Body of pancreas (tissue), 4 donors: ENCODE measurements around the gene EEF2. TPM values are rescaled to one million over a fixed set of nuclear protein-coding genes. Genes with fewer than 3 reads are reported as not detected.
A peak's percentile ranks its signal among the peaks of the same experiment; 100 is the strongest.

ENCODE experiments used
- ATAC-seq: fragments of 150-250 bp; one replicate; pipeline ENCODE4 v1.9.1; 2016
- DNase-seq, 4 donors: peaks; one replicate each; pipeline ENCODE4 v3.0.0-alpha.2; 2019
- H3K27ac ChIP-seq, 4 donors: fragments of 200-600 bp; sonication (generic); 1 replicate in 3 of 4; 2 replicates in 1 of 4; pipeline versions ENCODE4 v1.5.1 to v1.6.1; 2016 to 2019; ENCODE audit warnings: mild to moderate bottlenecking in 1 of 4, mixed read lengths in 1 of 4, moderate library complexity in 1 of 4
- H3K27me3 ChIP-seq, 2 donors: fragments of 200-600 bp; sonication (generic); one replicate each; pipeline ENCODE4 v1.6.0; 2016; ENCODE audit warnings: mild to moderate bottlenecking in 1 of 2
- H3K36me3 ChIP-seq, 2 donors: fragments of 200-600 bp; sonication (generic); replicated peaks in 1 of 2; 2 replicates each; pipeline ENCODE4 v1.5.1; 2016; ENCODE audit warnings: low read depth in 2 of 2; ENCODE audit not compliant: insufficient read depth in 1 of 2
- H3K4me1 ChIP-seq: fragments of 200-600 bp; sonication (generic); one replicate; pipeline ENCODE4 v1.6.0; 2016
- H3K4me3 ChIP-seq, 2 donors: fragments of 200-600 bp; sonication (generic); 1 replicate in 1 of 2; 2 replicates in 1 of 2; pipeline ENCODE4 v1.5.1; 2016 to 2019
- H3K9me3 ChIP-seq, 3 donors: fragments of 200-600 bp; sonication (generic); 1 replicate in 2 of 3; 2 replicates in 1 of 3; pipeline ENCODE4 v1.5.1; 2016
- POLR2A ChIP-seq, 3 donors: fragments of 450-650 bp; IDR thresholded peaks; one replicate each; pipeline ENCODE4 v1.6.1; 2016; ENCODE audit warnings: antibody characterized with exemption in 3 of 3, mild to moderate bottlenecking in 2 of 3
- WGBS, 2 donors: methylation state at CpG; one replicate each; pipeline ENCODE4 v1.1.5; 2017; 5-methylcytosine and 5-hydroxymethylcytosine counted together
- intact Hi-C: fragments of 100-400 bp; cut with DNase I; formaldehyde crosslinking; loops from one replicate; pipeline ENCODE4 v1.15.1; 2023
- total RNA-seq, 2 donors: library from RNA; depleted of rRNA; stranded (reverse); fragments of >200 nt; gene quantifications; one replicate each; pipeline ENCODE4 v1.1.0, GENCODE V29; 2016
- TF ChIP-seq, protein P1 (sequence below), 7 experiments: fragments of 450-650 bp in 4 of 7; fragments of 200-600 bp in 3 of 7; sonication (generic) in 3 of 7; IDR thresholded peaks; one replicate each; pipeline ENCODE4 v1.5.1; 2016 to 2019; ENCODE audit warnings: antibody characterized with exemption in 7 of 7

The EEF2 gene
- total RNA-seq, 2 donors from 2014 or later: 1,656 to 1,704 TPM

- no peak for ATAC-seq
- no peak overlapping the region for H3K27ac ChIP-seq
Observed at GRCh38 chr19:3975637-3976087, 9.6 kb downstream of the EEF2 start.

GRCh38 chr19:3975144-3975543, 10.1 kb downstream of the EEF2 start:
- Histone ChIP-seq H3K27me3 (no peaks in the 10 kb centered on the region), H3K4me1 (peaks cover 11% of the 10 kb centered on the region), H3K4me3 (no peak overlapping the region), H3K9me3 (no peaks in the 10 kb centered on the region), H3K36me3 (peaks cover 21 to 38% of the 10 kb centered on the region in 2 donors), H3K27ac (no peak overlapping the region)
- no peak for DNase-seq
- no peak for ATAC-seq
- 85 to 86% methylated on average over 8 of the region's 8 CpGs for WGBS, 2 donors
- intact Hi-C loops: no loop called here
- TF ChIP-seq, protein P1, sequence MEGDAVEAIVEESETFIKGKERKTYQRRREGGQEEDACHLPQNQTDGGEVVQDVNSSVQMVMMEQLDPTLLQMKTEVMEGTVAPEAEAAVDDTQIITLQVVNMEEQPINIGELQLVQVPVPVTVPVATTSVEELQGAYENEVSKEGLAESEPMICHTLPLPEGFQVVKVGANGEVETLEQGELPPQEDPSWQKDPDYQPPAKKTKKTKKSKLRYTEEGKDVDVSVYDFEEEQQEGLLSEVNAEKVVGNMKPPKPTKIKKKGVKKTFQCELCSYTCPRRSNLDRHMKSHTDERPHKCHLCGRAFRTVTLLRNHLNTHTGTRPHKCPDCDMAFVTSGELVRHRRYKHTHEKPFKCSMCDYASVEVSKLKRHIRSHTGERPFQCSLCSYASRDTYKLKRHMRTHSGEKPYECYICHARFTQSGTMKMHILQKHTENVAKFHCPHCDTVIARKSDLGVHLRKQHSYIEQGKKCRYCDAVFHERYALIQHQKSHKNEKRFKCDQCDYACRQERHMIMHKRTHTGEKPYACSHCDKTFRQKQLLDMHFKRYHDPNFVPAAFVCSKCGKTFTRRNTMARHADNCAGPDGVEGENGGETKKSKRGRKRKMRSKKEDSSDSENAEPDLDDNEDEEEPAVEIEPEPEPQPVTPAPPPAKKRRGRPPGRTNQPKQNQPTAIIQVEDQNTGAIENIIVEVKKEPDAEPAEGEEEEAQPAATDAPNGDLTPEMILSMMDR (IDR thresholded peaks at IDR 0.05): no peak
- no peak for TF ChIP-seq POLR2A (IDR thresholded peaks at IDR 0.05)

More at GRCh38 chr19:3975637-3976087, 9.6 kb downstream of the EEF2 start:
- H3K36me3 ChIP-seq: peaks cover 26 to 43% of the 10 kb centered on the region in 2 donors
- 84 to 86% methylated on average over 12 to 14 of the region's 14 CpGs for WGBS, 2 donors
- no peak for TF ChIP-seq POLR2A (IDR thresholded peaks at IDR 0.05)
- TF ChIP-seq, protein P1 (IDR thresholded peaks at IDR 0.05): no peak
- H3K9me3 ChIP-seq: no peaks in the 10 kb centered on the region
- no peaks in the 10 kb centered on the region for H3K27me3 ChIP-seq
- H3K4me3 ChIP-seq: no peak overlapping the region
- intact Hi-C loops: no loop called here
- H3K4me1 ChIP-seq: peaks cover 10% of the 10 kb centered on the region
- DNase-seq: peak in 1 of 4 donors; percentile 13

GRCh38 chr19:3970808-3971598, 14.3 kb downstream of the EEF2 start, which contains the start of gene DAPK3:
Gene DAPK3 (minus strand): TSS chr19:3971099. CDS start chr19:3969735, 1,364 bp downstream.
- DNase-seq (peak; percentile 98 to 99 (median 98)), ATAC-seq (peak; percentile 91)
- peak within 1 kb of the TSS; percentile 75 to 78 for H3K4me3 ChIP-seq
- intact Hi-C loops: no loop called here
- TF ChIP-seq POLR2A (IDR thresholded peaks at IDR 0.05): peak; percentile 80 to 95 (median 86)
- TF ChIP-seq, protein P1 (IDR thresholded peaks at IDR 0.05): peak in 2 of 7 experiments; percentile 37 to 42
- H3K27ac ChIP-seq: peak within 1 kb of the TSS; percentile 82 to 94 (median 92)
- H3K36me3 ChIP-seq: peaks cover 0 to 5% of the 10 kb centered on the region in 2 donors
- H3K9me3 ChIP-seq: no peaks in the 10 kb centered on the region
- no peaks in the 10 kb centered on the region for H3K27me3 ChIP-seq
- peaks cover 52% of the 10 kb centered on the region for H3K4me1 ChIP-seq
- 1 to 3% methylated on average over 17 to 71 of the region's 73 CpGs for WGBS, 2 donors

GRCh38 chr19:3970313-3970807, 14.9 kb downstream of the EEF2 start:
- Histone ChIP-seq H3K36me3 (no peaks in the 10 kb centered on the region), H3K9me3 (no peaks in the 10 kb centered on the region), H3K4me3 (peak overlapping the region; percentile 75 to 78), H3K27me3 (no peaks in the 10 kb centered on the region), H3K4me1 (peaks cover 59% of the 10 kb centered on the region), H3K27ac (peak overlapping the region; percentile 82 to 94 (median 92))
- WGBS, 2 donors: 0 to 1% methylated on average over 20 to 22 of the region's 22 CpGs
- ATAC-seq (no peak), DNase-seq (no peak)
- intact Hi-C loops: no loop called here
- no peak for TF ChIP-seq POLR2A (IDR thresholded peaks at IDR 0.05)
- TF ChIP-seq, protein P1 (IDR thresholded peaks at IDR 0.05): no peak
